Anterior cingulate cortex (tissue), 58 donors: ENCODE data around the gene GPX1.
"Not testable (repeated sequence)": the region's sequence is repeated elsewhere in the genome, so short reads cannot be mapped to it uniquely, and the experiment has no call there.

Experiments
- DNase-seq, 58 donors: peaks; one replicate each; lab custom pipeline; 2025; lab: John Stamatoyannopoulos, UW

The GPX1 gene

DNA sequence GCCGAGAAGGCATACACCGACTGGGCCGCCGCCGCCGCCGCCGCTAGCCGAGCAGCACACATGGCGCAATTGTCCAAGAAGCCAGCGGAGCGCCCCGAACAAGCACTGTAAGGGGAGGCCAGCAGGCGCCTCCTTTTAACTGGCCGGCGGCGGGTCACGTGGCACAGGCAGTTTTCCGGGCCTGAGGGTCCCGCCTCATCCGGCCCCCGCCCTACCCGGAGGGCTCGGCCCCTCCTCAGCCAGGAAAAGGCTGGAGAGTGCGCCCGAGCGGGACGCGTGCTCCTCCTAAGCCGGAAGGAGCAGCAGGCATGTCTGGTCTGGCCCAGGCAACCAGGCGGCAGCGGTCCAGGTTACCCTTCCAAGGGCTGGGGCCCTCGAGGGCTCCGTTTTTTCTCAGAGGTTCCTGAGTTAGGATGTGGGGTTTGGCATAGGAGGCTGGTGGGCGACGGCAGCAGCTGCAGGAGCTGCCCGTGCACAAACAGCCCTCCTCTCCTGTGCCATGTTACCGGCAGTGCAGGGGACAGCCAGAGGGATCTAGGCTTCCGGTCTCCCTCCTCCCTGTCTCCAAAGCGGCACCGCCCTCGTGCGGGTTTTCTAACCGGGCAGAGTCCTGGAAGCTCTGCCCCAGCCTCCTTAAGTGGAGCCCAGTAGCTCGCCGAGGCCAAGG, at the start of gene GPX1:
GPX1 (minus strand) TSS at position 137 of the 667 bp plus-strand sequence; CDS start at position 62, 75 bp downstream.
- DNase-seq: peak; percentile 26 to 96 (median 86)

DNA sequence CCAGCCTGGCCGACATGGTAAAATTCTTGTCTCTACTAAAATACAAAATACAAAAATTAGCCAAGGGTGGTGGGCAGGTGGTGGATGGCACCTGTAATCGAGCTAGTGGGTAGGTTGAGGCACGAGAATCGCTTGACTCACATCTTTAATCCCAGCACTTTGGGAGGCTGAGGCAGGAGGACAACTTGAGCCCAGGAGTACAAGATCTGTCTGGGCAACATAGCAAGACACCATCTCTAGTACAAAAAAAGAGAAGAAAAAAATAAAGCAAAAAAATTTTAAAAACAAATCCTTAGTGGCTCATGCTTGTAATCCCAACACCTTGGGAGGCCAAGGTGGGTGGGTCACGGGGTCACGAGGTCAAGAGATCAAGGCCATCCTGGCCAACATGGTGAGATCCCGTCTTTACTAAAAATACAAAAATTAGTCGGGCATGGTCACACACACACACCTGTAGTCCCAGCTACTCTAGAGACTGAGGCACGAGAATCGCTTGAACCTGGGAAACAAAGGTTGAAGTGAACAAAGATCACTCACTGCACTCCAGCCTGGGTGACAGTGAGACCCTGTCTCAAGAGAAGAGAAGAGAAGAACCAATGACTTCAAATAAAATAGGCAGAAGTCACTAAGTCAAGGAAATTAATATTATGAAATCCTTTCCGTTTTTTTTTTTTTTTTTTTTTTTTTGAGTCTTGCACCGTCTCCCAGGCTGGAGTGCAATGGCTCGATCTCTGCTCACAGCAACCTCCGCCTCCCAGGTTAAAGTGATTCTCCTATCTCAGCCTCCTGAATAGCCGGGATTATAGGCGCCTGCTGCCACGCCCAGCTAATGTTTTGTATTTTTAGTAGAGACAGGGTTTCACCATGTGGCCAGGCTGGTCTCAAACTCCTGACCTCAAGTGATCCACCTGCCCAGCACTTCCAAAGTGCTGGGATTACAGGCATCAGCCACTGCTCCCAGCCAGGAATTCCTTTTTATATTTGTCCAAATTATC, 48.7 kb upstream of the GPX1 start:
- DNase-seq: no peak

DNA sequence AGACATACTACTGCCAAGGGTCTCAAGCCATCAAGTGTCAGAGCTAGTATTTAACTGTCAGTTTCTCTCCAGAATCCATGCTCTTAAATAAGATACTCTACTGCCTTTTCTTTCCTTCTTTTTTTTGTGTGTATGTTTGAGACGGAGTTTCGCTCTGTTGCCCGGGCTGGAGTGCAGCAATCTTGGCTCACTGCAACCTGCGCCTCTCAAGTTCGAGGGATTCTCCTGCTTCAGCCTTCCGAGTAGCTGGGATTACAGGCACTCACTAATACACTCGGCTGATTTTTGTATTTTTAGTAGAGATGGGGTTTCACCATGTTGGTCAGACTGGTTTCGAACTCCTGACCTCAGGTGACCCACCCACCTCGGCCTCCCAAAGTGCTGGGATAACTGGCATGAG, 47.4 kb upstream of the GPX1 start:
- not testable (repeated sequence) for DNase-seq

DNA sequence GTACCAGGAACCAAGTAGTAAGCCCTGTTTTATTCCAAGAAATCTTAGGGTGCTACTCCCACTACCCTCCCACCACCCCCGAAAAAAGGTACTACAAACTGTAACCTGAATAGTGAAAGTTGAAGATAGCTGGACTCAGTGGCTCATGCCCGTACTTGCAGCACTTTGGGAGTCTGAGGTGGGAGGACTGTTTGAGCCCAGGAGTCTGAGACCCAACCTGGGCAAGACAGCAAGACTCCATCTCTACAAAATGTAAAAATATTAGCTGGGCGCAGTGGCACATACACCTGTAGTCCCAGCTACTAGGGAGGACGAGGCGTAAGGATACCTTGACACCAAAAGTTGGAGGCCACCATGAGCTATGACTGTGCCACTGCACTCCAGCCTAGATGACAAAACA, 45.7 kb upstream of the GPX1 start:
- no peak for DNase-seq

DNA sequence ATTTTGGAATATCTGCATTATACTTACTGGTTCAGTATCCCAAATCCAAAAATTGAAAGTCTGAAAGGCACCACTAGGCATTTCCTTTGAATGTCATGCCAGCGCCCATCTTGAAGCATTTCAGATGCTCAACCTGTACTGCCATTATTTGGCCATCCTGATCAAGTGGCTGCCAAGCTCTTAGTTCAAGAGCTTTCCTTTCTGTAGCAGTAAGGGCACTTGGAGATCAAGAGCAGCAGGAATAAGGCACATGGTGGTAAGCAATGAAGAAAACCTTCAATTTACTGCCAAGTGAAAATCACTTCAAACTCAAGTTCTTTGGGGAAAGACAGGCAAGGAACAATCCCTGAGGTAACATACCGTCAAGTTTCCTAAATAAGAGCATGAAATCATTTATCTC, 43.6 kb upstream of the GPX1 start:
- no peak for DNase-seq

DNA sequence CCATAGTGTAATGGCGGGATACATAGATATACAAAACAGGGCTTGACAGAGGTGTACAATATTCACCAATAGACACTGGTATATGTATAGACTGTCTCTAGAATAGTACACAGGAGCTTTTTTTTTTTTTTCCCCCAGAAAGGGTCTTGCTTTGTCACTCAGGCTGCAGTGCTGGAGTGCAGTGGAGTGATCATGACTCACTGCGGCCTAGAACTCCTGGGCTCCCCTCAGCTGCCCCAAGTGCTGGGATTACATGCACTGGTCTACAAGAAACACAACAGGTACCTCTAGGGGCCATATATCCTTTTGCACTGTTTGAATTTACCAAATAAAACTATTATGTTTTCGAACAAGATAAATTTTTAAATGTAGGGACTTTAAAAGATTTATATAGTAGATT, 41.3 kb upstream of the GPX1 start:
- no peak for DNase-seq

DNA sequence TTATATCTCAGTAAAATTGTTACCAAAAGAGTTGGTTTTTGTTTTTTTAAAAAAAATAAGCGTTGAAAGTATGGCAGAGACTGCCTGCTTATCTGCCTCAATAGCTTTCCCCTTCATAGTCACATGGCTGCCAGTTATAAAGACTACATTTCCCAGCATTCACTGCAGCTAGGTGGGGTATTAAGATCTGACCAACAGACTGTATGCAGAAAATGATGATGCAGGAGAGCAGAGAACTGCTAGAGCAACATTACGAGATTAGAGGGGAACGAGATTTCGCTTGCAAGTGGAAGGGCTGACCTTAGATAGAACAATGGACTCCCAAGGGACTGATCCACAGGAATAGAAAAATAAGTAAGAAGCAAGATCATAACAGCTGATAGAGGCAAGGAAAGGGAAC, 39.3 kb upstream of the GPX1 start:
- peak in 12 of 58 donors; percentile 4 to 54 (median 14) for DNase-seq

DNA sequence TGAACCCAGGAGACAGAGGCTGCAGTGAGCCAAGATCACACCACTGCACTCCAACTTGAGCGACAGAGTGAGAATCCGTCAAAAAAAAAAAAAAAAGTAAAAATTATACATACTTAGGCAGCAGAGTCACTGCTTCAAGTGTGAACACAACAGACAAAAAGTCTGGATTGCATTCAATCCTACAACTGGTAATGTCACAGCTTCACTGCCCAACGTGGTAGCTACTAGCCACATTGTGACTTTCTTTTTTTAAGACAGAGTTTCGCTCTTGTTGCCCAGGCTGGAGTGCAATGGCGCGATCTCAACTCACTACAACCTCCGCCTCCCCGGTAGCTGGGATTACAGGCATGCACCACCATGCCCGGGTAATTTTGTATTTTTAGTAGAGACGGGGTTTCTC, 33.2 kb upstream of the GPX1 start:
- DNase-seq: not testable (repeated sequence)

DNA sequence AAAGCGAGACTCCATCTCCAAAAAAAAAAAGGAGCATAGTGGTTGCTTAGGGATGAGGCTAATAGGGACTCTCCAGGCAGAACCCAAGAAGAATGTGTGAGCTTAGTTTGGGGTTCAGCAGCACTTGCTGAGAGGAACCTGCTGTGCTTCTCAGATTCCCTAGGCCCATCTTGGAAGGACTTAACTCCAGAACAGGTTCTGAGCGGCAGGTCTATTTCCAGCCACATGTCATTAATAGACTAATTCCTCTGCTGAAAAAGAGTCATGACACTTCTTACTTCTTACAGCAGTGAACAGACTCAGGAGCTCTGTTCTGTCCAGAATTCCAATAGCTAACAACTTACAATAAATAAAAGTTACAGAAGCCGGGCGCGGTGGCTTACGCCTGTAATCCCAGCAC, 31.1 kb upstream of the GPX1 start:
- DNase-seq: no peak

DNA sequence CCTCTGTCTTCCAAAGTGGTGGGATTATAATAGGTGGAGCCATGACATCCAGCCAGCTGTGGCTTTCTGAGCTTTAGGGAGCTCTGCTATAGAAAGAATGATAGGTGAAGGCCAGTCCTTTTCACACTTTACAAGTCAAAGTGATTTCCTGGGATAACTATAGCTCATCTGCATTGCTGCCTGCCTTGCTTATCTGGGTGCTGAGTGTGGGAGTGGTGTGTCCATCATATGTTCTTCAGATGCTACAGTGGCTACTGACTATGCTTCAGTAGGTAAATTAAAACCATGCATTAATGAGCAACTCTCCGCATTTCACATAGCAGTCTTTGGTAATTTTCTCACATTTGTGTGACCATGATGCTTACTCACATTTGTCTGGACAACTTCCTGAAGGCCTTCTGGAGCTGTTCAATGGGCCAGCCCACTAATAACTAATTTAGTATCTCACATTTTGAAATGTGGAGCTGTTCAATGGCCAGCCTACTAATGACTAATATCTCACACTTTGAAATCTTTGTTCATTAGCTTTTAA, 30.2 kb upstream of the GPX1 start:
- DNase-seq: no peak

DNA sequence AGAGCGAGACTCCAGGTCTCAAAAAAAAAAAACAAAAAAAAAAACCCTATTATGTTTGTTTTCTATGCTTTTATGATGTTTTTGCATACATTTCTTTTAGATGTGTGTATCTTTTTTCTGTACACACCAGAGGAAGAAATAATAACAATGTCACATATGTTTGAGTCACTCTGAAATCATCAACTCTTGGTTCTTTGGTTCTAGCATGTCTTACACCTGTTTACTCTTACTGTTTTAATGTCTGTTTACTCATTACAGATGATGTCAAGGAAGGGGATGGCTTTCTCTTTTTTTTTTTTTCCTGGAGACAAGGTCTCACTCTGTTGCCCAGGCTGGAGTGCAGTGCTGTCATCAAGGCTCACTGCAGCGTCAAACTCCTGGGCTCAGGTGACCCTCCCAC, 29.6 kb upstream of the GPX1 start:
- DNase-seq: no peak

DNA sequence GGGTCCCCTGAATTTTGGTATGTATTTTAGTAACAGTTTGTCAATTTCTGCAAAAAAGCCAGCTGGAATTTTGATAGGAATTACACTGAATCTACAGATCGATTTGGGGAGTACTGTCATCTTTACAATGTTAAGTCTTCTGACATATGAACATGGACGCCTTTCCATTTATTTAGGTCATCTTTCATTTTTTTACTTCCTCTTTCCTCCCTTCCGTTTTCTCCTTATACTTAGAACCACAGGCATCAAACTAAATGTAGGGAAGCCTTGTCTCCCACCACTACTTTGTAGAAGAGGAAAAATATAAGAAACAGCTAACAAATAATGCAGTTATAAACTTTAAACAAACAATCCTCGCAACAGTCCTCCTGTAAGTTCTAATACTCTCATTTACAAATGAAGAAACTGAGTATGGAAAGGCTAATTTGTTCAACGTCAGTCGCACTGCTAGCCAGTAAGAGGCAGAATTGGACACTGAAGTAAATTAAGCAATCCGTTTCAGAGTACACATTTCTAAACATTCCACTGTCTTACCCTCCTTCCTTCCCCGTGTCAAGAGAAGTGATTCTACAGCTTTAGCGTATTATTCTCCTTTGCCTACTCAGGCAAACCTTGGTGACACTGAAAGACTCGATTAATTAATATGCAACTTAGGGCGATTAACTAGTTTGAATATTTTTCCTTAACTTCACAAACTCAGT, 28.1 kb upstream of the GPX1 start:
- no peak for DNase-seq

DNA sequence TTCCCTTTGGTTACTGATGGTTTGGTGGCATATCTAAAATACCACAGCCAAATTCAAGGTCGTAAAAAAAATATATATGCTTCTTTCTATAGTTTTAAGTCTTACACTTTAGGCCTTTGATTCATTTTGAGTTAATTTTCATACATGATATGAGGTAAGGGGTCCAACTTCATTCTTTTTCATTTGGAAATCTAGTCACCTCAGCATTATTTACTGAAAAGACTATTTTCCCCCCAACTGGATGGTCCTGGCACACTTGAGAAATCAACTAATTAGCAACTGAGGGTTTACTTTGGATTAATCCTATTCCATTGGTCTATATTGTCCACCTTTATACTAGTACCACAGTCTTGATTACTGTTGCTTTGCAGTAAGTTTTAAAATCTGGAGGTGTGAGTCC, 27.5 kb upstream of the GPX1 start:
- no peak for DNase-seq

DNA sequence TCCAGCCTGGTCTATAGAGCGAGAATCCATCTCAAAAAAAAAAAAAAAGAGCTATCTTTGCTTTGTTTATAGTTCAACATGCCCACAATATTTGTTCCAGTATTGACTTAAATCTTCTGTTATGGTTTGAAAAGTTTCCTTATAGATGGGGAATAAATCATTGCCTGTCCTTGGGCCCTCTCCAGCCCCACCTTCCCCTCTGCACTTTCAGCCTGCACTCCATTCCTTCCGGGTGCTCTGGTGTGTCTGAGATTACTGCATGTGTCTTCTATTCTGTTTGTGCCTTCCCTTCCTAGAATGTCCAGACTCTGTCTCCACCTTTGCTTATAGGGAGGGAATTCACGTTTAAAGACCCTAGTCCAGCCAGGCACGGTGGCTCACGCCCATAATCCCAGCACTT, 25.2 kb upstream of the GPX1 start:
- no peak for DNase-seq

DNA sequence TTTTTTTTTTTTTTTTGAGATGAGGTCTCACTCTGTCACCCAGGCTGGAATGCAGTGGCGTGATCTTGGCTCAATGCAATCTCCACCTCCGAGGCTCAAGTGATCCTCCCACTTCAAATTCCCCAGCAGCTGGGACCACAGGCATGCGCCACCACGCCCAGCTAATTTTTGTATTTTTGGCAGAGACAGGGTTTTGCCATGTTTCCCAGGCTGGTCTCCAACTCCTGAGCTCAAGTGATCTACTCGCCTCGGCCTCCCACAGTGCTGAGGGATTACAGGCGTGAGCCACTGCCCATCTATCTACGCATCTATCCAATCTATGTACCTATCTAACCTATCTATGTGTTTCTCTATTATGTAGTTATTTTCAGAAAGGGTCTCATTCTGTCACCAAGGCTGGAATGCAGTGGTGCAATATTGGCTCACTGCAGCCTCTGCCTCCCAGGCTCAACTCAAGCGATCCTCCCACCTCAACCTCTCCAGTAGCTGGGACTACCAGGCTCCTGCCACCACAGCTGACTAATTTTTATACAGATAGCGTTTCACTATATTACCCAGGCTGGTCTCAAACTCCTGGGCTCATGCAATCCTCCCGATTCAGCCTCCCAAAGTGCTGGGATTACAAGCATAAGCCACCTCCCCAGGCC, 20.2 kb upstream of the GPX1 start:
- DNase-seq: peak in 7 of 58 donors; percentile 3 to 16 (median 6)

DNA sequence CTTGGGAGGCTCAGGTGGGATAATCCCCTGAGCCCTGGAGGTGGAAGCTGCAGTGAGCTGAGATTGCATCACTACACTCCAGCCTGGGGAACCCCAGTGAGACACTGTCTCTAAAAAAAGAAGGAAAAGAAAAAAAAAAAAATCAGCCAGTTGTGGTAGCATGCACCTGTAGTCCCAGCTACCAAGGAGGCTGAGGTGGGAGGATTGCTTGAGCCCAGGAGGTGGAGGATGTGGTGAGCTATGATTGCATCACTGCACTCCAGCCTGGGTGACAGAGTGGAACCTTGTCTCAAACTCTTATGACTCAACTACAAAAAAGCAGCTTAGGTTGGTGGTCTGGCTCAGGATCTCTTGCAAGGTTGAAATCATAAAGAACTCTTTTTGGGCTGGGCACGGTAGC, 19.3 kb upstream of the GPX1 start:
- DNase-seq: no peak

DNA sequence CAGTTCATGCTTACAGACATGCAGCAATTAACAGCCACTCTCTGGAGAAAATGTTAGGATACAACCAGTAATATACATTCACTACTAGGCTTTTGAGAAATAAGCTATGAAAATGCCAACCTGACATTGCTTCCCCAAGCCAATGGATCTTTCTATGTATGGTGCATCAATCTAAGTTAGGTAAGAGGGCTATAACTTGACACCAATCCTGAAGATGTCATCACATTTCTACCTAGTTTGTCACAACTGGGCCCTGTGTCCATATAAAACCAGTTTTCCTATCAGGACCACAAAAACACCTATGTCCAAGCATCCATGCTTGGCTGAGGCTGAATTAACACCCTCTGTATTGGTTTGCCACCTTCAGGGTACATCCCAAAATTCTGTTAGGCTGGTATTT, 13.8 kb upstream of the GPX1 start:
- DNase-seq: no peak

DNA sequence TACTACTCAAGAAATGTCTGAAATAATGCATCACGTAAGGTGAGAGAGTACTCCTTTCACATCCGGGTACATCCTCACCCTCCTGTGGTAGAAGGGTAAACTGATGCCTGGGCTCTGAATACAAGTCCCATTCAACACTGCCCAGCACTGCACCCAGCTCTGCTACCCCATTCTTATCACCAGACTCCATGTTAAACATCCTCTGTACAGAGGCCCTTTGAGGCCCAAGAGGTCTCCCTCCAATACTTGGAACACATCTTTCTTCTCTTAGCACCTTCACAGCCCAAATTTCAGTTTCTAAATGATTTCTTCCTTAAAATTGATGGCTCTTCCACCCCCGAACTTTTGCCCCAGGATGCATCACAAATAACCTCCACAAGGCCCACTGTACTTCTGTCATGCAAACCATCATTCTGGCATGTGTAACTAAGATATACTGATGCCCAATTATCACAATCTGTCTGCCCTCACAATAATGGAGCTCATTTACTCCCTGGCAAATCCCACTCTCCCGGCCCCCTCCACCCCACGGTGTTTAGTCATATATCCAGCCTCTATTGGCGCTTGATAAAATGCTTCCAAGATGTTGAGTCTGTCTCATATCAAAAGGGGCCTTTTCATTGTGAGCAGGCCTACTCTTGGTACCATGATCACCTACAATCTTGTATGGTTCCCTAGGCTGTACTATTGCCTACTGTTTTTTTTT, 12.6 kb upstream of the GPX1 start:
- DNase-seq: no peak

DNA sequence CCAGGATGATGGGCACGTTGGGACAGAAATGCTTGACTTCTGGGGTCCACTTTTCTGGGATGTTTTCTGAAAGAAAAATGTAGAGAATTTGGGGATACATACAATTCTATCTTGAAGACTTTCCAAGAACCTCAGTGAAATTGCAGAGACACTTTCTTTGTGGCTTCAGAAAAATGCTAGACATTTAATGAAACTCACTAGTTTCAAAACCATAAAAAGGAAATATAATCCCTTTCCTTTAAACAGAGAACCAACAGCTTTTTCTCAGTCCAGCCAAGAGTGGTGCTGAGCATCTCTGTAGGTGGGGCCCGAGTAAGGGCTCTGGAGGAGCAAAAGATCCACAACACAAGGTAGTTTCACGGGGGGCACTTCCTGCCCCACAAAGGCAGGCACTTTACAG, 4.4 kb upstream of the GPX1 start:
- no peak for DNase-seq

DNA sequence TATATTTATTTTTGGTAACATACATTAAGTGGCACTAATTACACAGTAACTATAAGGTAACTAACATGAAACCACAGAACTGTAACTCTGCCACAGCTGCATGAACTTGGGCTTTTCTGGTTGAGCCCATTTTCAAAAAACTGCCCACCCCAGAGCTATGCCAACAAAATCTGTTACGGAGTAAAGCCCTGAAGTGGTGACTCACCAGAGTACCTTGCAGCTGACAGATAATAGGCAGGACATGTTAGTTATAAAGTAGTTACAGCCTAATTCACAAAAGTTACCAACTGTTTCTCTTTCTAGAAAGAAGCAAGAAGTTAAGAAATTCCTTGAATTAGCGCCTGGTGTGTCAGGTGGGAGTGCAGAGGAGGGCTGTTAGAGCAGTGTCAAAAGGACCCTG, 1.5 kb upstream of the GPX1 start:
- DNase-seq: no peak
